ENCODE data around the gene TAC4.

GRCh38 chr17:49798738-49799137 lies 49.1 kb downstream of the TAC4 start:
- TF ChIP-seq POLR2AphosphoS5 (IDR thresholded peaks at IDR 0.05; ENCODE audit: low read depth, low read length): no peak
- no peak for TF ChIP-seq POLR2A (IDR thresholded peaks at IDR 0.05; ENCODE audit: low read depth, low read length)
- TF ChIP-seq TAF1 (IDR thresholded peaks at IDR 0.05; ENCODE audit: low read depth, low read length): no peak

All from GM12891 (cell line).